ENCODE measurements around the gene CRB1. TPM values are rescaled to one million over a fixed set of nuclear protein-coding genes. Genes with fewer than 3 reads are reported as not detected.
"Not testable (repeated sequence)": the region's sequence is repeated elsewhere in the genome, so short reads cannot be mapped to it uniquely, and the experiment has no call there.

Gene CRB1
- polyA plus RNA-seq, 4 donors = 2.3 to 3.7 (median 2.8) TPM

GRCh38 chr1:197394831-197395608 lies 127.0 kb downstream of the CRB1 start:
- no peak for DNase-seq (ENCODE audit: low read depth in 4 of 4, low spot score in 2 of 4)

- DNase-seq (ENCODE audit: low read depth in 4 of 4, low spot score in 2 of 4) = no peak
These were observed 129.8 kb downstream of the CRB1 start for GRCh38 chr1:197397895-197398294.

- DNase-seq (ENCODE audit: low read depth in 4 of 4, low spot score in 2 of 4) = no peak
These were observed 131.9 kb downstream of the CRB1 start for GRCh38 chr1:197399755-197400521.

- no peak for DNase-seq (ENCODE audit: low read depth in 4 of 4, low spot score in 2 of 4)
These were observed 132.5 kb downstream of the CRB1 start for GRCh38 chr1:197400522-197400902.

GRCh38 chr1:197402189-197402588 lies 134.1 kb downstream of the CRB1 start:
- DNase-seq (ENCODE audit: low read depth in 4 of 4, low spot score in 2 of 4) = no peak

GRCh38 chr1:197404774-197405173 lies 136.7 kb downstream of the CRB1 start:
- DNase-seq (ENCODE audit: low read depth in 4 of 4, low spot score in 2 of 4) = not testable (repeated sequence)

GRCh38 chr1:197405614-197406013 lies 137.6 kb downstream of the CRB1 start:
- DNase-seq (ENCODE audit: low read depth in 4 of 4, low spot score in 2 of 4) = not testable (repeated sequence)

- DNase-seq (ENCODE audit: low read depth in 4 of 4, low spot score in 2 of 4) = no peak
These were observed 145.5 kb downstream of the CRB1 start for GRCh38 chr1:197413564-197413963.

GRCh38 chr1:197415221-197415620 lies 147.2 kb downstream of the CRB1 start:
- no peak for DNase-seq (ENCODE audit: low read depth in 4 of 4, low spot score in 2 of 4)

GRCh38 chr1:197418693-197419092 lies 150.6 kb downstream of the CRB1 start:
- no peak for DNase-seq (ENCODE audit: low read depth in 4 of 4, low spot score in 2 of 4)

- DNase-seq (ENCODE audit: low read depth in 4 of 4, low spot score in 2 of 4) = no peak
These were observed 154.9 kb downstream of the CRB1 start for GRCh38 chr1:197422993-197423392.

GRCh38 chr1:197424380-197424779 lies 156.3 kb downstream of the CRB1 start:
- no peak for DNase-seq (ENCODE audit: low read depth in 4 of 4, low spot score in 2 of 4)

- DNase-seq (ENCODE audit: low read depth in 4 of 4, low spot score in 2 of 4) = no peak
These were observed 161.3 kb downstream of the CRB1 start for GRCh38 chr1:197429372-197429771.

- DNase-seq (ENCODE audit: low read depth in 4 of 4, low spot score in 2 of 4) = no peak
These were observed 167.2 kb downstream of the CRB1 start for GRCh38 chr1:197435224-197435623.

- no peak for DNase-seq (ENCODE audit: low read depth in 4 of 4, low spot score in 2 of 4)
These were observed 169.5 kb downstream of the CRB1 start for GRCh38 chr1:197437601-197438000.

- peak in 1 of 4 donors; percentile 13 for DNase-seq (ENCODE audit: low read depth in 4 of 4, low spot score in 2 of 4)
These were observed 170.1 kb downstream of the CRB1 start for GRCh38 chr1:197438010-197438790.

- DNase-seq (ENCODE audit: low read depth in 4 of 4, low spot score in 2 of 4) = no peak
These were observed 171.7 kb downstream of the CRB1 start for GRCh38 chr1:197439708-197440280.

GRCh38 chr1:197440715-197441114 lies 172.7 kb downstream of the CRB1 start:
- no peak for DNase-seq (ENCODE audit: low read depth in 4 of 4, low spot score in 2 of 4)

GRCh38 chr1:197441999-197442414 lies 174.0 kb downstream of the CRB1 start:
- no peak for DNase-seq (ENCODE audit: low read depth in 4 of 4, low spot score in 2 of 4)

- DNase-seq (ENCODE audit: low read depth in 4 of 4, low spot score in 2 of 4) = no peak
These were observed 176.7 kb downstream of the CRB1 start for GRCh38 chr1:197444755-197445154.
